HG03442 (cell line): ENCODE data around the gene CDK5R1.
"Not testable (repeated sequence)": the region's sequence is repeated elsewhere in the genome, so short reads cannot be mapped to it uniquely, and the experiment has no call there.

ENCODE experiments used
- ATAC-seq: cut with Tn5 transposase; IDR thresholded peaks from one replicate; pipeline ENCODE4 v1.9.1; 2021; ENCODE audit warnings: mild to moderate bottlenecking, moderate library complexity; ENCODE audit not compliant: unreplicated experiment

The CDK5R1 gene

DNA sequence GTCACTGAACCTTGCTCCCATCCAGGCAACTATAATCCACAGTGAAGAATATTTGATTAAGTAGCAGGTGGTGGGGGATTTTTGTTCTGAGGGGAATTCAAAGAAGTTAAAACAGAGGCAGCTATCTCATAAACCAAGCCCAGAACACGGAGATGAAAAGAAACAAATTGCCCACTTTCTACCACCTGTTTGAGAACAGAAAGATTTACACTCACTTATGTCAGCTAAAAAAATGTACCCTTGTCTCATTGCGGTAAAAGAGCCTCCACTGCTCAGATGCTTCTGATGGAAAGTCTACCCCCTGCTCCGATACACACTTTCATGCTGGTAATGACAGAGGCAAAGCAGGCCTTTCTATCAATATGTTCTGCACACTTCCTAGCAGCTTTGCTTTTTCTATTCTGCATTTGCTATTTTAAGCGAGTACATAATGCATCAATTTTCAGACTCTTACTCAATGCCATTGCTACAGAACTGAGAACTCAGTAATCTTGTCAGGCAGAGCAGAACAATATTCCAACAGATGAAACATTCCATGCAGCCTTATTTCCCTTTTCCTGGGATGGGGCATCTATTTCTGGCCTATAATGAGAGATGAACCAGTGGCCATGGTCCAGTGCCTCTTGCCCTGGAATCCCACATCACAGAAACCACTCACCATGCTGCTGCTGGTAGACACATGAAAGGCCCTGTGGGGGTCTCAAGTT lies 29.0 kb downstream of the CDK5R1 start:
- ATAC-seq: no peak

GRCh38 chr17:32516450-32516849 lies 29.7 kb downstream of the CDK5R1 start:
- no peak for ATAC-seq

DNA sequence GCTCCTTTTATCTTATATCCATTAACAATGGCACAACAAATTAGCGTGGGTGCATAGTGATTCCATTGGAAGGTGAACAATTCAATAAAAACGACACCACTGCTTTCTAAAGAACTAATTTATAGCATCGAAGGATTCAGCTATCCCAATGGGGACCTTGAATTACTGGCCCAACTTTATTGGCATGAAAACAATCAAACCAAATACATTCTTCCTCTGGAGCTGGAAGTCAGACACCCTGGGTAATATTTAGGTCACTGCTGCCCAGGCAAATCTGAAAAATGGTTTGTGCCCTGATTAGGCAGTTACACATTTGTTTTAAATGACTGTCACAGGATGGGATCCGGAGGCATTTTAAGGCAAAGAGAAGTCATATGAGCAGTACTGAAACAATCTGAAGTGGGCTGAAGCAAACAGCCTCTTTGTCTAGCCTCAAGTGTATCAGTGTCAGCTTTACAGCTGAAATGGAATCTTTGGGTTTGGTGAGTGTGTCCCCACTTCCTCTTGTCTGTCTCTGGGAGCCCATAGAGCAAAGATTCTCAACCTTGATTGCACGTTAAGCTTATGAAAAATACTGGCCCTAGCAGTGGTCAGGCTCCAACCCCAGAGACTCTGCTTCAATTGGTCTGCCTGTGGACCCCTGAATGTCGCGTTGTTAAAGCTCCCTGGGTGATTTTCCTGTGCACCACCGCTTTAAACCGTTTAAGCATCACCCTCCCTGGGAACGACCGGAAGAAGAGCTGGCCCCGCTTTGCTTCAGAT lies 30.3 kb downstream of the CDK5R1 start:
- ATAC-seq: no peak

- ATAC-seq: no peak
These were observed 31.2 kb downstream of the CDK5R1 start for GRCh38 chr17:32517982-32518381.

DNA sequence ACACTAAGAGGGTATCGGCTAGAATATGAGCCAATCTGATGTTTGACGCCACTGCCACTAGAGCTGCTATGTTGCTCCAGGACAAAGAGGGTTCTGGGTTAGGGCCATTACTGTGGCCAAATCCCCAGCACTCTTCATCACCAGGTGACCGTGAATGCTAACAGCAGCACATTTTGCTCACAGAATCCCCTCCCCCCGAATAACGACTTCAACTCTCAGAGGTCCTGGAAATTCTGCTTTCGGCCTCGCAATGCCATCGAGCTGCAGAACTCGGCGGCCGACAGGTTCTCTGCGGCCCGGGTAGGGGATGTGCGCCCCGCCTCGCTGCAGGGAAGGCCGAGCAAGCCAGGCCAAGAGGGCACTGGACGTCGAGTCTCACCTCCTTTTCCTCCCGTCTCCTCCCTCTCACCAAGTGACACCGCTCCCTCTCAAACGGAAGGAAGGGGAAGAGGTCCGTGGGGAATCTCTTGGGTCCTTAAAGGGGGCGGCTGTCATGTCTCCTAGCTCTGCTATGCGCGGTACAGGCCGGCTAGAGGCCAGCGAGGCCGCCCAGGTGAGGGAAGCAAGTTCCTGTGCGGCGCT lies 31.9 kb downstream of the CDK5R1 start:
- no peak for ATAC-seq

- ATAC-seq: no peak
These were observed 32.7 kb downstream of the CDK5R1 start for GRCh38 chr17:32519228-32520103.

DNA sequence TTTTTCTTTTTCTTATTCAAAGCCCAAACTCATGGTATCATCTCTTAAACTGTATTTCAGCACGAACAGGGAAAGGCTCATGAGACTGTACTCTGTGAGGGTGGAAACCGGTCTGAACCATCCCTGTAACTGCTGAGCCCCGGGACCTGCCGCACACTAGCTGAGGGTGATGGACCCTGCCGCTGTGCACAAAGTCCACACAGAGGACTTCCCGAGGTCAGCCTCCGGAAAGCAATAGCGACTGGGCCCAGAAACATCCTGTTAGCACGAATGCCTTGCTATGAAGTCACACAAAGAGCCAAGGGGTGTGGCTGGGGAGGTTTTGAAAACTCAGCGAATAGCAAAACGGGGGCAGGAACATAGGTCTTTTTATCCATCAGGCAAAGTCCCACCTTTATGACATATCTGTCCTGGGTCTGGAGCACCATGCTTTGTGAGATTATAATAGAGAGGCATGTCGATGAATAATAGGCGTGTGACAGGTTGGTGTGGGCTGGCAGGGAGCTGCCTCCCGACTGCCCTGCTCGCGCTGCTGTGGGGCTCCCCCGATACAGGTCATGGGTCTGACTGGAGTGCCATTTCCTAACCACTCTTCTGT lies 33.4 kb downstream of the CDK5R1 start:
- ATAC-seq: no peak

DNA sequence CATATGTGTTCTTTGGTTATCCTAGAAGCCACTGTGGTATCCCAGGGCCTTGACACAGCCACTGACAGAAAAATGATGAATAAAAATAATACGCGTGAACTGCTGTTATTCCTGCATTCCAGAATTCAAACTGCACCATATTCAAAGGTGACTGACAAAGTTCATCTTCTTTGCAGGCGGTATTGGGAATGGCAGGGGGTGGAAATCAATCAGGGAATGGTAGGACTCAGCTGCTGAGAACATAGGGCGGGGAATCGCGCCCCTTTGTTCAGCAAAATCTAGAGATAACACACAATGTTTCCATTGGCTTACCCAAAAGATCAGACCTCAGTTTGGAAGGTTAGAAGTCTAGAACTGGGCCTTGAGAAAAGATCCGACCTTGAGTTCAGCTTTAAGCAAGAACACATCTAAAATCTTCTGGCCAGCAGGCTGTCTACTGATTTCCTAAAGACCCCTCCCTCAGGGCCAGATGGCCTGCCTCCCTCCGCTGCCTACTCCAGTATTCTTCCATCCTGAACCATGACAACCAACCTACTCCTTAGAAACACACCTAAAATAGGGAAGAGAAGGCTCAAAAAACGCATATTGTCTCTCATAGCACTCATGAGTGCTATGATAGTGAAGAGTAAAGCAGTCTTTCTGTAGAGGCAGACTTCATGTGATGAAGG lies 34.1 kb downstream of the CDK5R1 start:
- ATAC-seq: no peak

- peak; percentile 45 for ATAC-seq
These were observed 36.4 kb downstream of the CDK5R1 start for GRCh38 chr17:32523017-32523680.

GRCh38 chr17:32523827-32524552 lies 37.2 kb downstream of the CDK5R1 start:
- ATAC-seq: peak; percentile 38

DNA sequence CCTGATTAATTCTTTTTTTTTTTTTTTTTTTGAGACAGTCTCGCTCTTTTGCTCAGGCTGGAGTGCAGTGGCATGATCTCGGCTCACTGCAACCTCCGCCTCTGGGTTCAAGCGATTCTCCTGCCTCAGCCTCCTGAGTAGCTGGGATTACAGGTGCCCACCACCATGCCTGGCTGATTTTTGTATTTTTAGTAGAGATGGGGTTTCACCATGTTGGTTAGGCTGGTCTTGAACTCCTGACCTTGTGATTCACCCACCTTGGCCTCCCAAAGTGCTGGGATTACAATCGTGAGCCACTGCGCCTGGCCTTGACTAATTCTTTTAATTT lies 37.7 kb downstream of the CDK5R1 start:
- not testable (repeated sequence) for ATAC-seq

DNA sequence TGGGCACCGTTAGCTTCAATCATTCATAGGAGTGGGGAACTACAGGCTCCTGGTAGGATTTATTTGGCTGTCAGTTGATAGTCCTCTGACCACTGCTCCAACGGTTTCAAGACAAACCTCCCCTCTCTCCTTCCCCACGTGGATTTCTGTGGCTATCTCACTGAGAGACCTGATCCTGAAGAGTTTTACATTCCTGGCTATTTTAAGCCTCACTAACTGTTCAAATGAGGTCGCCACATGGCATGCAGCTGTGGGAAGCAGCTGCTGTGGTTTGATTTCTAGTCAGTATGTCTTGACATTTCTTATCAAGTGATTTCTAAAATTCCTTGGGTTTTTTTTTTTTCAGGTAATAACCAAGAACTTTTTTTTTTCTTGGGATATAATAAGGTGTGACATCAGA lies 38.3 kb downstream of the CDK5R1 start:
- no peak for ATAC-seq

- no peak for ATAC-seq
These were observed 40.4 kb downstream of the CDK5R1 start for GRCh38 chr17:32527146-32527545.

DNA sequence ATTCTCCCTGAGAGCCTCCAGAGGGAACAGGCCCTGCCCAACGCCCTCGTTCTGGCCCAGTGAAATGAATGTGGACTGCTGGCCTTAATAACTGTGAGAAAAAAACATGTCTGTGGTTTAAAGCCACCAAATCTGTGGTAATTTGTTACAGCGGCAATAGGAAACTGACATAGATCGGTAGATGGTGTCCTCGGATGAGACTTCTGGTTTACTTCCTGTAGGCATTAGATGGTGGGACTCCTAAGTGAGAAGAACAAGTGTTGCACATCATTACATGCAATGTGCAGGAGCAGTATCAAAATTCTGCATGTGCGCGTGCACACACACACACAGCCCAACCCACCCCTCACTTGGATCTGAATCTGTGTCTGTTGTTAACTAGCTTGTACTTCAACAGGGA lies 42.0 kb downstream of the CDK5R1 start:
- no peak for ATAC-seq

GRCh38 chr17:32529604-32530003 lies 42.8 kb downstream of the CDK5R1 start:
- ATAC-seq: no peak

GRCh38 chr17:32533296-32533695 lies 46.5 kb downstream of the CDK5R1 start:
- ATAC-seq: no peak

- no peak for ATAC-seq
These were observed 50.2 kb downstream of the CDK5R1 start for GRCh38 chr17:32536736-32537643.
